C4-2B (cell line): Measurements from ENCODE around the gene SHKBP1.

Experiments used
- ZFX ChIP-seq: fragments of 450-650 bp; IDR thresholded peaks from 2 replicates; pipeline ENCODE4 v1.6.1; 2017
- TF ChIP-seq, protein P1 (sequence below): fragments of 450-650 bp; conservative IDR thresholded peaks from 2 replicates; pipeline ENCODE4 v1.5.1; 2017; ENCODE audit warnings: mild to moderate bottlenecking

DNA sequence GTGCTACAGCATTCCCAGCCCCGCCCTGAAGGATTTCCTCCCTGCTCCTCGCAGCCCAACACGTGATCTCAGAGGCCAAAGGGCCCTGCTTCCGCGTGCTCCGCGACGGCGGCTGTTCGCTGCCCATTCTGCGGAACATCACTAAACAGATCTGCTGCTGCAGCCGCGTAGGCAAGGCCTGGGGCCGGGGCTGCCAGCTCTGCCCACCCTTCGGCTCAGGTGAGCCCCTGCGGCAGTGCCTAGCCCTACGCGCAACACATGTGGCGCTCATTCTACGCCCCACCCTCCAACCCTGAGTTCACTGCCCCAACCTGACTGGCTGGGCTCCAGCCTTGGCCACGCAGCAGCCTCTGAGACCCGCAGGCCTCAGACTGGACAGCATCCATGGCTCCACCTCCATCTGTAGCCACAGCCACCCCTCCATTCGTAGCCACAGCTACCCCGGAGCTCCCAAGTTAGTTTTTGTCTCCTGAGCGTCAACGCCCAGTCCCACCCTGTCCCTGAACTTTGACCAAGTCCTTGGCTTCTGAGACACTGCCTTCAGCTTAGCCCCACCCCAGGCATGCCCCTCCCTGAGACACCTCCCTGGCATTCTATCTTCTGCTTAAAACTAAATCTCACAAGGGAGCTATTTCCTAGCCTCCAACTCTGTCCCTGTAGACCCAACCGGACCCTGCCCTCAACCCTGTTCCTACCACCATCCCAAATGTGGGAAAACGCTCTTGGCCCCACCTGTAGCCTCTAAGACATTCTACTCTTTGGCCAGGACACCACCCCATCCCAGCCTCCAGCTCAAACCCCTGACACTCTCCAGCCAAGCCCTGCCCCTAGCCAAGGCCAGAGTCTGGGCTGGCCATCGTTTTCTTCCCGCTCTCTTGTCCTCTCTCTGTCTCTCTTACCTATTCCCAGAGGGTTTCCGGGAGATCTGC lies 30.9 kb downstream of the SHKBP1 start:
- TF ChIP-seq, protein P1, sequence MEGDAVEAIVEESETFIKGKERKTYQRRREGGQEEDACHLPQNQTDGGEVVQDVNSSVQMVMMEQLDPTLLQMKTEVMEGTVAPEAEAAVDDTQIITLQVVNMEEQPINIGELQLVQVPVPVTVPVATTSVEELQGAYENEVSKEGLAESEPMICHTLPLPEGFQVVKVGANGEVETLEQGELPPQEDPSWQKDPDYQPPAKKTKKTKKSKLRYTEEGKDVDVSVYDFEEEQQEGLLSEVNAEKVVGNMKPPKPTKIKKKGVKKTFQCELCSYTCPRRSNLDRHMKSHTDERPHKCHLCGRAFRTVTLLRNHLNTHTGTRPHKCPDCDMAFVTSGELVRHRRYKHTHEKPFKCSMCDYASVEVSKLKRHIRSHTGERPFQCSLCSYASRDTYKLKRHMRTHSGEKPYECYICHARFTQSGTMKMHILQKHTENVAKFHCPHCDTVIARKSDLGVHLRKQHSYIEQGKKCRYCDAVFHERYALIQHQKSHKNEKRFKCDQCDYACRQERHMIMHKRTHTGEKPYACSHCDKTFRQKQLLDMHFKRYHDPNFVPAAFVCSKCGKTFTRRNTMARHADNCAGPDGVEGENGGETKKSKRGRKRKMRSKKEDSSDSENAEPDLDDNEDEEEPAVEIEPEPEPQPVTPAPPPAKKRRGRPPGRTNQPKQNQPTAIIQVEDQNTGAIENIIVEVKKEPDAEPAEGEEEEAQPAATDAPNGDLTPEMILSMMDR: no peak
- TF ChIP-seq ZFX: no peak
